HUES48 (cell line): ENCODE results near the gene CC2D2B.

Experiments used
- H3K27ac ChIP-seq: one replicate; pipeline ENCODE4 v1.7.0; 2013; ENCODE audit warnings: low read depth, low read length, inconsistent platforms
- H3K27me3 ChIP-seq: 2 replicates; pipeline ENCODE4 v1.6.1; 2013; ENCODE audit warnings: mild to moderate bottlenecking, low read length; ENCODE audit not compliant: control insufficient read depth, insufficient read depth
- H3K36me3 ChIP-seq: 2 replicates; pipeline ENCODE4 v1.6.1; 2013; ENCODE audit warnings: low read length; ENCODE audit not compliant: control insufficient read depth, insufficient read depth
- H3K4me1 ChIP-seq: 2 replicates; pipeline ENCODE4 v1.6.1; 2013; ENCODE audit warnings: mild to moderate bottlenecking, low read length; ENCODE audit not compliant: control insufficient read depth, insufficient read depth
- H3K4me3 ChIP-seq: 2 replicates; pipeline ENCODE4 v1.5.1; 2013; ENCODE audit warnings: mild to moderate bottlenecking, low read depth, low read length
- H3K9ac ChIP-seq: 2 replicates; pipeline ENCODE4 v1.6.1; 2013; ENCODE audit warnings: mild to moderate bottlenecking, low read depth, low read length, moderate library complexity
- H3K9me3 ChIP-seq: 2 replicates; pipeline ENCODE4 v1.6.1; 2013; ENCODE audit warnings: low read length; ENCODE audit not compliant: control insufficient read depth, insufficient read depth

The CC2D2B gene

GRCh38 chr10:96082153-96082552 is 174.4 kb downstream of the CC2D2B start:
- Histone ChIP-seq H3K9ac (no peak overlapping the region), H3K4me1 (peaks cover 7% of the 10 kb centered on the region; the same call in 1 of the 2 replicates), H3K4me3 (no peak overlapping the region), H3K27me3 (no peaks in the 10 kb centered on the region), H3K9me3 (no peaks in the 10 kb centered on the region), H3K36me3 (no peaks in the 10 kb centered on the region), H3K27ac (no peak overlapping the region)
